Lower leg skin (tissue), 4 donors: ENCODE results near the gene TXNDC16. TPM values are rescaled to one million over a fixed set of nuclear protein-coding genes. Genes with fewer than 3 reads are reported as not detected.

Experiments used
- DNase-seq, 2 donors: peaks; one replicate each; pipeline ENCODE4 v3.0.0-alpha.2; 2019; ENCODE audit warnings: low spot score in 2 of 2
- H3K4me3 ChIP-seq: fragments of 200-600 bp; sonication (generic); 2 replicates; pipeline ENCODE4 v1.5.1; 2017; ENCODE audit warnings: mild to moderate bottlenecking, low read depth; ENCODE audit not compliant: poor library complexity, severe bottlenecking
- POLR2A ChIP-seq, 2 donors: fragments of 450-650 bp; IDR thresholded peaks; one replicate each; pipeline ENCODE4 v1.6.1; 2016 to 2017; ENCODE audit warnings: antibody characterized with exemption in 2 of 2, mild to moderate bottlenecking in 1 of 2, moderate library complexity in 1 of 2
- WGBS, 2 donors: methylation state at CpG; one replicate each; pipeline ENCODE4 v1.1.5; 2018; 5-methylcytosine and 5-hydroxymethylcytosine counted together
- intact Hi-C: fragments of 100-400 bp; cut with DNase I; formaldehyde crosslinking; loops from one replicate; pipeline ENCODE4 v1.15.0; 2023; ENCODE audit warnings: low total_unique reads
- total RNA-seq, 4 donors: library from RNA; depleted of rRNA; stranded (reverse); fragments of >200 nt; gene quantifications; one replicate each; pipeline ENCODE4 v1.1.0, GENCODE V29; 2016
- TF ChIP-seq, protein P1 (sequence below), 3 donors: fragments of 450-650 bp; IDR thresholded peaks; one replicate each; pipeline ENCODE4 v1.5.1; 2016; ENCODE audit warnings: antibody characterized with exemption in 3 of 3, mild to moderate bottlenecking in 3 of 3, moderate library complexity in 2 of 3

Gene TXNDC16
- total RNA-seq, 4 donors from 2014 or later: 7.1 to 8.2 (median 8.1) TPM

DNA sequence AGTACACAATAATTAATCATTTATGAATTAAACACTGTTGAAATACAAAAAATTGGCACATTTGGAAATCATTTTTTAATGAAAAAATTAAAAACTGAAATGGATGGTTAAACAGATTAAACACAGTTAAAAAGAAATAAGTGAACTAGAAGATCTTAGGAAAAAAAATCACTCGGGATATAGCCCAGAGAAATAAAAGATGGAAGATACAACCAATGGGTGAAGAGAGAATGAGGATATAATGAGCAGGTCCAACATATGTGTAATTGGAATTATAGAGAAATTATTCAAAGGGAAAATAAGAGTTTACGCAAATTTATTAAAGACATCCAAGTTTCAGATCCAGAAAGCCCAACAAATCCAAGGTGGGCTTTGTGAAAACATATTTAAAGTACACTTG is 6.4 kb upstream of the TXNDC16 start:
- no peak for DNase-seq
- intact Hi-C loops: no loop called here
- WGBS, 2 donors: 98 to 99% methylated on average over 2 of the region's 2 CpGs
- TF ChIP-seq, protein P1, sequence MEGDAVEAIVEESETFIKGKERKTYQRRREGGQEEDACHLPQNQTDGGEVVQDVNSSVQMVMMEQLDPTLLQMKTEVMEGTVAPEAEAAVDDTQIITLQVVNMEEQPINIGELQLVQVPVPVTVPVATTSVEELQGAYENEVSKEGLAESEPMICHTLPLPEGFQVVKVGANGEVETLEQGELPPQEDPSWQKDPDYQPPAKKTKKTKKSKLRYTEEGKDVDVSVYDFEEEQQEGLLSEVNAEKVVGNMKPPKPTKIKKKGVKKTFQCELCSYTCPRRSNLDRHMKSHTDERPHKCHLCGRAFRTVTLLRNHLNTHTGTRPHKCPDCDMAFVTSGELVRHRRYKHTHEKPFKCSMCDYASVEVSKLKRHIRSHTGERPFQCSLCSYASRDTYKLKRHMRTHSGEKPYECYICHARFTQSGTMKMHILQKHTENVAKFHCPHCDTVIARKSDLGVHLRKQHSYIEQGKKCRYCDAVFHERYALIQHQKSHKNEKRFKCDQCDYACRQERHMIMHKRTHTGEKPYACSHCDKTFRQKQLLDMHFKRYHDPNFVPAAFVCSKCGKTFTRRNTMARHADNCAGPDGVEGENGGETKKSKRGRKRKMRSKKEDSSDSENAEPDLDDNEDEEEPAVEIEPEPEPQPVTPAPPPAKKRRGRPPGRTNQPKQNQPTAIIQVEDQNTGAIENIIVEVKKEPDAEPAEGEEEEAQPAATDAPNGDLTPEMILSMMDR (IDR thresholded peaks at IDR 0.05): no peak
- no peak for TF ChIP-seq POLR2A (IDR thresholded peaks at IDR 0.05)
- H3K4me3 ChIP-seq: no peak overlapping the region

GRCh38 chr14:52553671-52554575 is 1.6 kb upstream of the TXNDC16 start:
- no peak for TF ChIP-seq POLR2A (IDR thresholded peaks at IDR 0.05)
- TF ChIP-seq, protein P1 (IDR thresholded peaks at IDR 0.05): no peak
- peak overlapping the region; percentile 56 for H3K4me3 ChIP-seq
- peak; percentile 77 to 97 for DNase-seq
- WGBS, 2 donors: 4 to 5% methylated on average over 22 of the region's 22 CpGs
- intact Hi-C loops: no loop called here

DNA sequence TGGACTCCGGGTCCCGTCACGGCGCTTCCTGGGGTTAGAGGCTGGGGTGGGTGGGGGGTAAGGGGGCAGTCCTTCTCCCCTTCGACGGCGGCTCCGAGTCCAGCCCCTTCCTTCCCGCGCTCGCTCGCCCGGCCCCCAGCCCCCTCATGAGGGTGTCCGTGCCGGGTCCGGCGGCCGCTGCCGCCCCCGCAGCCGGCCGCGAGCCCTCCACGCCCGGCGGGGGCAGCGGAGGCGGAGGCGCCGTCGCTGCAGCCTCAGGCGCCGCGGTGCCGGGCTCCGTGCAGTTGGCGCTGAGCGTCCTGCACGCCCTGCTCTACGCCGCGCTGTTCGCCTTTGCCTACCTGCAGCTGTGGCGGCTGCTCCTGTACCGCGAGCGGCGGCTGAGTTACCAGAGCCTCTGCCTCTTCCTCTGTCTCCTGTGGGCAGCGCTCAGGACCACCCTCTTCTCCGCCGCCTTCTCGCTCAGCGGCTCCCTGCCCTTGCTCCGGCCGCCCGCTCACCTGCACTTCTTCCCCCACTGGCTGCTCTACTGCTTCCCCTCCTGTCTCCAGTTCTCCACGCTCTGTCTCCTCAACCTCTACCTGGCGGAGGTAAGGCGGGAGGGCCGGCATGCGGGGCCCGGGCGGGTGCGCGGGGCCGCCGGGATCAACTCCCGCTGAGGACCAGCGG is 831 bp upstream of the TXNDC16 start:
- peak overlapping the region; percentile 56 for H3K4me3 ChIP-seq
- peak; percentile 19 to 86 for DNase-seq
- WGBS, 2 donors: 1% methylated on average over 27 to 30 of the region's 69 CpGs
- intact Hi-C loops: no loop called here
- no peak for TF ChIP-seq POLR2A (IDR thresholded peaks at IDR 0.05)
- TF ChIP-seq, protein P1 (IDR thresholded peaks at IDR 0.05): no peak

DNA sequence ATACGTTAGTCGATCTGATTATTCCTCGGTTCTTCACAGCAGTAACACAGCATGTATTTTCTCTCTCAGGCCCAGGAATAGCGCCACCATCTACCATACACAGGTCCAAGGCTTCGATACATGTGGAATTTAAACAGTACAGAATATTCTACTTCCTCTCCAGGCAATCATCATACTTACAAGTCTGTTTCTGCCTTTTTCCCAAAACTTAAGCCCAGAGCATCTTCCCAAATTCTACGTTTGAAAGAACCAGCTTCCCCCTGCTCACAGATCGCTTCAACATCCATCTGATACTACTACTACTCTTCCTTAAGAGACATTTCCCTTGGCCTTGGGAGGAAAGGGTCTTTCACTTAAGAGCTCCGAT is 626 bp downstream of the TXNDC16 start:
- TF ChIP-seq, protein P1 (IDR thresholded peaks at IDR 0.05): no peak
- no peak for TF ChIP-seq POLR2A (IDR thresholded peaks at IDR 0.05)
- no peak for DNase-seq
- WGBS, 2 donors: 1% methylated on average over 8 of the region's 8 CpGs
- H3K4me3 ChIP-seq: peak overlapping the region; percentile 80
- intact Hi-C loops: no loop called here

GRCh38 chr14:52551205-52551604 is 1.1 kb downstream of the TXNDC16 start:
- no peak for DNase-seq
- TF ChIP-seq POLR2A (IDR thresholded peaks at IDR 0.05): no peak
- TF ChIP-seq, protein P1 (IDR thresholded peaks at IDR 0.05): no peak
- intact Hi-C loops: no loop called here
- 42 to 46% methylated on average over 6 of the region's 6 CpGs for WGBS, 2 donors
- no peak overlapping the region for H3K4me3 ChIP-seq
